SU-DHL-6 (cell line): ENCODE measurements around the gene LRRC46.

Source experiments
- H2AFZ ChIP-seq: fragments of 200-600 bp; sonication (generic); 2 replicates; pipeline ENCODE4 v1.6.1; 2014; ENCODE audit warnings: low read depth, mild to moderate bottlenecking, moderate library complexity, mixed read lengths, antibody characterized with exemption, low read length; ENCODE audit not compliant: severe bottlenecking
- H3F3A ChIP-seq: fragments of 200-600 bp; shearing (Covaris generic); 2 replicates; pipeline ENCODE4 v1.6.0; 2016; ENCODE audit warnings: antibody characterized with exemption, mild to moderate bottlenecking; ENCODE audit not compliant: insufficient read depth
- H3K27ac ChIP-seq: fragments of 200-600 bp; sonication (generic); 2 replicates; pipeline ENCODE4 v1.5.1; 2016; ENCODE audit warnings: low read depth, mild to moderate bottlenecking, low read length, moderate library complexity, mixed read lengths
- H3K27me3 ChIP-seq: fragments of 200-600 bp; sonication (generic), shearing (Covaris generic); 2 replicates; pipeline ENCODE4 v1.6.0; 2014; ENCODE audit warnings: mild to moderate bottlenecking, low read length
- H3K36me3 ChIP-seq: fragments of 200-600 bp; sonication (generic); 2 replicates; pipeline ENCODE4 v1.6.1; 2014; ENCODE audit warnings: mild to moderate bottlenecking, low read length, mixed read lengths
- H3K4me2 ChIP-seq: fragments of 300-600, 200-600 bp; shearing (Covaris generic), sonication (generic); 2 replicates; pipeline ENCODE4 v1.6.0; 2014; ENCODE audit warnings: low read length, low read depth, mild to moderate bottlenecking; ENCODE audit not compliant: poor library complexity, severe bottlenecking
- H3K4me3 ChIP-seq: fragments of 200-600 bp; sonication (generic); 2 replicates; pipeline ENCODE4 v1.5.1; 2014; ENCODE audit warnings: antibody characterized with exemption, low read length, mild to moderate bottlenecking, mixed read lengths; ENCODE audit not compliant: insufficient read depth, poor library complexity, severe bottlenecking
- H3K79me2 ChIP-seq: fragments of 200-600 bp; sonication (generic); 2 replicates; pipeline ENCODE4 v1.6.1; 2014; ENCODE audit warnings: mild to moderate bottlenecking, low read length, moderate library complexity; ENCODE audit not compliant: insufficient read depth
- H3K9ac ChIP-seq: fragments of 200-600 bp; sonication (generic); 2 replicates; pipeline ENCODE4 v1.7.0; 2014; ENCODE audit warnings: mild to moderate bottlenecking, low read length
- H3K9me2 ChIP-seq: fragments of 200-600 bp; sonication (generic); replicated peaks from 2 replicates; pipeline ENCODE4 v1.6.1; 2014; ENCODE audit warnings: low read length; ENCODE audit not compliant: insufficient read depth
- H3K9me3 ChIP-seq: fragments of 200-600 bp; sonication (generic); 2 replicates; pipeline ENCODE4 v1.6.1; 2014; ENCODE audit warnings: low read length, mixed read lengths; ENCODE audit not compliant: insufficient read depth
- H4K20me1 ChIP-seq: fragments of 200-600 bp; sonication (generic); 2 replicates; pipeline ENCODE4 v1.6.1; 2014; ENCODE audit warnings: low read depth, mild to moderate bottlenecking, antibody characterized with exemption, low read length, moderate library complexity, mixed read lengths
- CTCF ChIP-seq: fragments of 200-600 bp; sonication (generic); IDR thresholded peaks from one replicate; pipeline ENCODE4 v1.5.1; 2017; ENCODE audit warnings: antibody characterized with exemption, mild to moderate bottlenecking, low read length, moderate library complexity; ENCODE audit not compliant: insufficient read depth, poor library complexity, severe bottlenecking
- EZH2phosphoT487 ChIP-seq: fragments of 200-600 bp; sonication (generic), shearing (Covaris generic); conservative IDR thresholded peaks from 2 replicates; pipeline ENCODE4 v1.6.1; 2018; ENCODE audit warnings: mild to moderate bottlenecking, antibody characterized with exemption, low read length, moderate library complexity, mixed read lengths

LRRC46 gene

GRCh38 chr17:47864791-47865216 is 33.3 kb downstream of the LRRC46 start:
- TF ChIP-seq CTCF (no peak), EZH2phosphoT487 (no peak)
- H3K27ac ChIP-seq, result no peak overlapping the region
- no peaks in the 10 kb centered on the region for H3K79me2 ChIP-seq
- no peaks in the 10 kb centered on the region for H3K36me3 ChIP-seq
- H3K9me2 ChIP-seq, result no peaks in the 10 kb centered on the region
- H3F3A ChIP-seq, result no peaks in the 10 kb centered on the region
- no peak overlapping the region for H2AFZ ChIP-seq
- no peaks in the 10 kb centered on the region for H3K27me3 ChIP-seq
- no peak overlapping the region for H3K4me3 ChIP-seq
- no peaks in the 10 kb centered on the region for H4K20me1 ChIP-seq
- no peaks in the 10 kb centered on the region for H3K9me3 ChIP-seq
- no peak overlapping the region for H3K9ac ChIP-seq
- no peak overlapping the region for H3K4me2 ChIP-seq

- Histone ChIP-seq H3K9ac (no peak overlapping the region), H3K27ac (no peak overlapping the region), H3K27me3 (no peaks in the 10 kb centered on the region), H3K4me3 (no peak overlapping the region), H3F3A (no peaks in the 10 kb centered on the region), H3K9me3 (no peaks in the 10 kb centered on the region), H2AFZ (no peak overlapping the region), H4K20me1 (no peaks in the 10 kb centered on the region), H3K36me3 (no peaks in the 10 kb centered on the region), H3K79me2 (no peaks in the 10 kb centered on the region), H3K4me2 (no peak overlapping the region), H3K9me2 (no peaks in the 10 kb centered on the region)
- TF ChIP-seq EZH2phosphoT487, result no peak
- TF ChIP-seq CTCF, result no peak
Observed at GRCh38 chr17:47866941-47867340, 35.5 kb downstream of the LRRC46 start.

GRCh38 chr17:47867813-47868533 is 36.5 kb downstream of the LRRC46 start:
- Histone ChIP-seq H3K27me3 (no peaks in the 10 kb centered on the region), H3K9me3 (no peaks in the 10 kb centered on the region), H2AFZ (no peak overlapping the region), H3K9me2 (no peaks in the 10 kb centered on the region), H3F3A (no peaks in the 10 kb centered on the region), H3K4me2 (no peak overlapping the region), H3K4me3 (no peak overlapping the region), H3K36me3 (no peaks in the 10 kb centered on the region), H4K20me1 (no peaks in the 10 kb centered on the region), H3K79me2 (no peaks in the 10 kb centered on the region), H3K27ac (no peak overlapping the region), H3K9ac (no peak overlapping the region)
- TF ChIP-seq EZH2phosphoT487, result no peak
- TF ChIP-seq CTCF, result no peak
